GM18526 (cell line): ENCODE results near the gene DAPK1.

ENCODE experiments used
- POLR2A ChIP-seq: IDR thresholded peaks from 3 replicates; pipeline ENCODE4 v1.6.1; 2011; ENCODE audit not compliant: insufficient read length; ENCODE audit errors: extremely low read depth

The DAPK1 gene

GRCh38 chr9:87497604-87498045 is at the start of gene DAPK1:
Gene DAPK1, plus strand, starts transcription at chr9:87497867. Its CDS starts 1,211 bp downstream, at chr9:87499078.
- TF ChIP-seq POLR2A = peak; percentile 50

DNA sequence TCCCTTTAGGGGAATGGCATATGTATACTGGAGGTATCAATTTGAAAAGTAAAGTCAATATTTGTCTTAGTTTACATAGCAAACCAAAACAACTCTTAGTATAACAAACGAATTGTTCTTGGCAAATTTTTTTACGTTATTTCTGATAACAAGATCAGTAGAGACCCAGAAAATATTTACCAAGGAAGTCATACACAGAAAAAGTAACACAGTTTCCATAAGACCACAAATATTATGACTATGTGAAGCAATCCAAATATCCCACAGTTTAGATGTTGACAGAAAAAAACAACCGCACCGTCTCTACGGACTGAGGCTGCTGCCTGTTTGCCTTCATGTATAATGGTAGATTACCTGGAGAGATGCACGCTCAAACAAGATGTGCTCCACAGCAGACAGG is 46.5 kb upstream of the DAPK1 start:
- no peak for TF ChIP-seq POLR2A

GRCh38 chr9:87455407-87455806 is 42.3 kb upstream of the DAPK1 start:
- no peak for TF ChIP-seq POLR2A

- TF ChIP-seq POLR2A = no peak
These were observed 36.4 kb upstream of the DAPK1 start for GRCh38 chr9:87461256-87461655.

- no peak for TF ChIP-seq POLR2A
These were observed 33.3 kb upstream of the DAPK1 start for GRCh38 chr9:87464110-87464991.

- no peak for TF ChIP-seq POLR2A
These were observed 32.7 kb upstream of the DAPK1 start for GRCh38 chr9:87464992-87465378.

DNA sequence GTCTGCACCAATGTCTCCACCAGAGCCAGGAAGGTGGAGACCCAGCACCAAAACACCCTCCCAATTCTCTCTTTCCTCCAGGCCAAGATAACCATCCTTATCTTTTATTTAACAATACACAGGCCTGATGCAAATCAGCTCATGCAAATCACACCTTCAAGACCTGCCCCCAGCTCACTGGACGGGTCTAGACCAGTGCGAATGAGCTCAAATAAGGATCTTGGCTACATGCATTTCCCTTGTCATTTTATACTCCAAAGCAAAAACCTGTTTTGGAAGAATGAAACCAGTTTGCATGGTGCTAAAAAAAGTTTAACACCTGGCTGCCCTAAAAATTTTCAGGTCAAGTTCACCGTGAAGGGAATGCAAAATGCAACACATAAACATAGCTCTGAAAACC is 31.9 kb upstream of the DAPK1 start:
- TF ChIP-seq POLR2A = no peak

DNA sequence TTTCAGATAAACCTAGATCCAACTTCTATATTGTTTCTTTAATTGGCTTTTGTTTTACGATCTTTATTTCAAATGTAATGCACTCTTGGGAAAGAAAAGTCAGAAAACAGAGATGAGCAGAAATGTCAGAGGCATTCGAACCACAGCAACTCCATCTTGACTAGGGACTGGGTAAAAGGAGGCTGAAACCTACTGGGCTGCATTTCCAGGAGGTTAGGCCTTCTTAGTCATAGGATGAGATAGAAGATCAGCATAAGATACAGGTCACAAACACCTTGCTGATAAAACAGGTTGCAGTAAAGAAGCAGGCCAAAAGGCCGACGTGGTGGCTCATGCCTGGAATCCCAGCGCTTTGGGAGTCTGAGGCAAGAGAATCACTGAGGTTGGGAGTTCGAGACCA is 30.5 kb upstream of the DAPK1 start:
- TF ChIP-seq POLR2A = no peak

DNA sequence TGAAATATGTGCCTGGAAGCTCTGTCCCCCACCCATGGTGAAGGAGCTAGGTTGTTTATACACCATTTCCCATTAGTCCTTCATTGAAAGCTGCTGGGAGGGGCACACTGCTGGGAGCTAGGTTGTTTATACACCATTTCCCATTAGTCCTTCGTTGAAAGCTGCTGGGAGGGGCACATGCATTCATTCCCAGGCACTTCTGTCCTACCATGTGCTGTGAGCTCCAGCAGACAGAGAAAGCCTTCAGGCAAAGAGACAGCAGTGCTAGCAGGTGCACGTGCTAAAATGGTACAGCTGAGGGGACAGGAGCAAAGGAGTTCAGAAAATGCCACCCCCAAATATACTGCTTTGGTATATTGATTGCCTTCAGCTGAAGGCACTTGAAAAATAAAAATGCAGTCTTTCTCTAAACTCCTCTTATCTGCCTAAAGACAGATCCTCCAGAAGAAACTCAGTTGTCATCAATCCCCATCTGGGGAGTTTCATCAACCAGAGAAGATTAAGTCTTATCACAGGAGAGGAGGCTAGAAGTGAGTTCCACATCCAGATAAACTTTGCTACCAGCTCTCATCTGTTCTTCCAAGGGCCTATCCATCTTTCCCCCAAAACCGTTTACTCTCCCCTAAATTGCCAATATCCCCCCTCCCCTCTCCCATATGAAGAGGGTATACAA is 27.7 kb upstream of the DAPK1 start:
- no peak for TF ChIP-seq POLR2A

DNA sequence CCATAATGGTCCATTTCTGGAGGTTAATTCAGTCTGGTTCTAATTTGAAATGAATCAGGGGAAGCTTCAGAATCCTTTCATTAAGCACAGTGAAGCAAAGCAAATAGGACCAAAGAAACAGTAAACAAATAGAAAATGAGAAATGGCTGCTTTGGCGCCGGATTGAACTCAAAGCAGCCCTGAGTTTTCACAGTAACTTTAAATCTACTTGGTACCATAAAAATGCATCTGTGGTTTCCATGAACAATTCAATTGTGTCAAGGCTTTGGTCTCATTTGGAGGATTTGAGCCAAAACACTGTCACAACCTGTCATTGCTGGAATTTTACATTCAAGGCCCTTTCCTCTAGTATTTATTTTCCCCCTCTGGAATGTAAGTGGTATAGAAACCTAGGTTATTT is 25.9 kb upstream of the DAPK1 start:
- TF ChIP-seq POLR2A = no peak

DNA sequence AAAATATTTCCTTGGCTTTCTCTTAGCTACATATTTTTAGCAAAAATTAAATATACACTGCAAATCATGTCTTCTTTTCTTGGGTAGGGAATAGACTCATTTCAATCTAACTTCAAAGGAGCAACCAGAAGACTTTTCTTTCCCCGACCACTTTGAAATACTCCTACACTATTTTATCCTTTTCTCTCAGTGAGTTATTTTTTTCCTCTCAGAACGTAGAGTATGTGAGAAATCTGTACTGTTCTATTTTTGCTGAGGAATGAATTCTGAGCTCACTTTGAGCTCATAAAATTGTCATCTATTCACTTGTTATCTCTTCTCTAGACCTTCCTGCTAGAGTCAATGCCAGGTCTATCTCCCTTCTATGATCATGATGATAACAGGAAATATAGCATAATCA is 22.2 kb upstream of the DAPK1 start:
- no peak for TF ChIP-seq POLR2A

- no peak for TF ChIP-seq POLR2A
These were observed 19.3 kb upstream of the DAPK1 start for GRCh38 chr9:87478226-87478992.

GRCh38 chr9:87479801-87480201 is 17.9 kb upstream of the DAPK1 start:
- no peak for TF ChIP-seq POLR2A

- TF ChIP-seq POLR2A = no peak
These were observed 15.5 kb upstream of the DAPK1 start for GRCh38 chr9:87481890-87482855.
